ENCODE data around the gene BHLHE40.

The BHLHE40 gene

DNA sequence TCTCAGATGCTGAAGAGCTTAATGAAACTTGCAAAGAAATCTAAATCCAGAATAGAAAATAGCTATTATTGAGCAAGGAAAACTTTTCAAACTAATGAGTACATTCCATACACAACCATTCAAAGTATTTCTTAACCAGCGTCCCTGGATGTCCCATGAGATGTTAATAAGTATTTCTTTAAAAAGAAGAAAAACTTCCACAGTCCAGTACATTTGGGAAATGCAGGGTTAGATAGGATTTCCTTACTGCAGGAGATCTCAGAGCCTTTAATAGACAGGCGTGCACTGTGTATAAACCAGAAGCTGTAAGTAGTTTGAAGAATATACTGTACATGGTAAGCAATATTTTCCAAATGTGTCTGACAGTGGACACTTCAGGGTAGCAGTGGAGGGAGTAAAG, 29.6 kb upstream of the BHLHE40 start:
- TF ChIP-seq, protein P1, sequence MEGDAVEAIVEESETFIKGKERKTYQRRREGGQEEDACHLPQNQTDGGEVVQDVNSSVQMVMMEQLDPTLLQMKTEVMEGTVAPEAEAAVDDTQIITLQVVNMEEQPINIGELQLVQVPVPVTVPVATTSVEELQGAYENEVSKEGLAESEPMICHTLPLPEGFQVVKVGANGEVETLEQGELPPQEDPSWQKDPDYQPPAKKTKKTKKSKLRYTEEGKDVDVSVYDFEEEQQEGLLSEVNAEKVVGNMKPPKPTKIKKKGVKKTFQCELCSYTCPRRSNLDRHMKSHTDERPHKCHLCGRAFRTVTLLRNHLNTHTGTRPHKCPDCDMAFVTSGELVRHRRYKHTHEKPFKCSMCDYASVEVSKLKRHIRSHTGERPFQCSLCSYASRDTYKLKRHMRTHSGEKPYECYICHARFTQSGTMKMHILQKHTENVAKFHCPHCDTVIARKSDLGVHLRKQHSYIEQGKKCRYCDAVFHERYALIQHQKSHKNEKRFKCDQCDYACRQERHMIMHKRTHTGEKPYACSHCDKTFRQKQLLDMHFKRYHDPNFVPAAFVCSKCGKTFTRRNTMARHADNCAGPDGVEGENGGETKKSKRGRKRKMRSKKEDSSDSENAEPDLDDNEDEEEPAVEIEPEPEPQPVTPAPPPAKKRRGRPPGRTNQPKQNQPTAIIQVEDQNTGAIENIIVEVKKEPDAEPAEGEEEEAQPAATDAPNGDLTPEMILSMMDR (IDR thresholded peaks at IDR 0.05; ENCODE audit: borderline replicate concordance, control extremely low read depth, extremely low read depth, insufficient read depth, missing control alignments): no peak
- DNase-seq (ENCODE audit: low spot score): no peak
- in situ Hi-C loops (cut with MboI; ENCODE audit: low sequenced_read_pairs, unreplicated experiment): no loop called here

DNA sequence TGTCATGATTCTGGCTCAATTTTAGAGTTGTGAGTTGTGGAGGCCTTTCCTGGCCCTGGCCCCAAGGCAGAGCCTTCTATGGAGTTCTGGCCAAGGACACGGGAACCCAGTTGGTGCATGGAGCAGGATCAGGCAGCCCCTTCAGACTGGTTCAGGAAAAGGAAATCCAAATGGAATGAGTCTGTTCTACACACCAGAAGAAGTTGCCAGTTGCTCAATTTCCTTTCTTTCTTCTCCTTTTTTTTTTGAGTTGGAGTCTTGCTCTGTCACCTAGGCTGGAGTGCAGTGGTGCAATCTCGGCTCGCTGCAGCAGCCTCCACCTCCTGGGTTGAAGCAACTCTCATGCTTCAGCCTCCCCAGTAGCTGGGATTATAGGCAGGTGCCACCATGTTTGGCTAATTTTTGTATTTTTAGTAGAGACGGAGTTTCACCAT, 28.9 kb upstream of the BHLHE40 start:
- in situ Hi-C loops (cut with MboI; ENCODE audit: low sequenced_read_pairs, unreplicated experiment): no loop called here
- DNase-seq (ENCODE audit: low spot score): no peak
- TF ChIP-seq, protein P1 (IDR thresholded peaks at IDR 0.05; ENCODE audit: borderline replicate concordance, control extremely low read depth, extremely low read depth, insufficient read depth, missing control alignments): no peak

DNA sequence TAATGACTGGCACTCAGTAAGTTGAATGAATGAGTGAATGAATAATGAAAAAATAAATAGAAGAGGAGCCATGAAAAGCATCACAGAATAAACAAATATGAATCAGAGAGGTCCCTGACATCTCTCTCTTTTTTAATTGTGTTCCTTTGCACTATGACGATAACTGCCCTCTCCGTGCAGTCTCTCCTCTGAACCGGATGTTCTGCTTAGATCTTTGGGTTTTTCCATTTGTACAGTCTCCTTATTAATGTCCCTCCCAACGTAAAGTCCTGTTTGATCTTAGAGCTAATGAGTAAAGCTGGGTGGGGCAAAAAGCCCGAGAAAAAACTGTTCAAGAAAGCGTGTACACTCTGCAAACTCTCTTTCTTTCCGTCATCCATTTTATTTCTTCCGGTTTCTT, 28.3 kb upstream of the BHLHE40 start:
- no peak for DNase-seq (ENCODE audit: low spot score)
- in situ Hi-C loops (cut with MboI; ENCODE audit: low sequenced_read_pairs, unreplicated experiment): no loop called here
- TF ChIP-seq, protein P1 (IDR thresholded peaks at IDR 0.05; ENCODE audit: borderline replicate concordance, control extremely low read depth, extremely low read depth, insufficient read depth, missing control alignments): no peak

DNA sequence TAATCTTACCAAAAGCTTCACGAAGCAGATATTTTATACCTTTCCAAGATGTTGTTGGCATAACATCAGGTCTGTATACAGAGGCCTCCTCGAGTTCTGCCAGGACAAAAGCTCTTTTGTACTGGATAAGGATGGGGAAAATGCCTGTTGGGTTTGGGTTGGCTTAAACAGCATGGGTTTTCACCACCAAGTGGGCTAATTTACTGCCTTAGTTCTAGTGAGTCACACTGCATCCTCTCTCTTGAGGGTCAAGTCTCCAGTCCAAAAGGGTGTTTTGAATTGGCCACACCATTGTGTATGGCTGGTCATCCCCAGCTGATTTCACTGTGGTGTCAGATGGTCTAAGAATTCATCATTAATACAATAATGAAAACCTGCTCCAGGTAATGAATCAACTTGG, 26.1 kb upstream of the BHLHE40 start:
- DNase-seq (ENCODE audit: low spot score): no peak
- TF ChIP-seq, protein P1 (IDR thresholded peaks at IDR 0.05; ENCODE audit: borderline replicate concordance, control extremely low read depth, extremely low read depth, insufficient read depth, missing control alignments): no peak
- in situ Hi-C loops (cut with MboI; ENCODE audit: low sequenced_read_pairs, unreplicated experiment): no loop called here

DNA sequence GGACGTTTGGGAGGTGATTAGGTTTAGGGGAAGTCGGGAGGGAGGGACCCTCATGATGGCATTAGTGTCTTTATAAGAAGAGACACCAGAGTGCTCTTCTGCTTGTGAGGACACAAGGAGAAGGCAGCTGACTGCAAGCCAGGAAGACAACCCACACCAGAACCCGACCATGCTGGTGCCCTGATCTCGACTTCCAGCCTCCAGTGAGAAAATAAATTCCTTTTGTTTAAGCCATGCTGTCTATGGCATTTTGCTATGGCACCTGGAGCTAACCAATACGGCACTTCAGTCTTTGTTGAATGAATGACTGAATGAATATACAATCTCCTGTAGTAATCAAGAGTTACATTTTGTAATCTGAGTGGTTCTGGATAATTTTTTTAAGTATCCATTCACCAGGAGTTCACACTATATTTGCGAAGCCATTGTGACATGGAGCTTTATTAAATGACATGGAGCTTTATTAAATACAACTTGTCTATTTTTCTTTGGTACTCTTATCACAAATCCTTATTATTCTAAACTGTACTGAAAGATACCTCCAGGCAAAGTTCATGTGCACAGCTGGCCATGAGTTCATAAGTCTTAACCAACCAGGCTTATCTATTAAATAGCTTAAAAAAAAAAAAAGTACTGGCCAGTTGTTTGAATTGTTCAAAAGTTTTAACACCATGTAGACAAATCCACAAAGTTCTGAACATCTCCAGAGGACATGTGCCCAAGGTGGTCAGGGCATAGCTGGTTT, 24.8 kb upstream of the BHLHE40 start:
- TF ChIP-seq, protein P1 (IDR thresholded peaks at IDR 0.05; ENCODE audit: borderline replicate concordance, control extremely low read depth, extremely low read depth, insufficient read depth, missing control alignments): no peak
- DNase-seq (ENCODE audit: low spot score): no peak
- in situ Hi-C loops (cut with MboI; ENCODE audit: low sequenced_read_pairs, unreplicated experiment): no loop called here

DNA sequence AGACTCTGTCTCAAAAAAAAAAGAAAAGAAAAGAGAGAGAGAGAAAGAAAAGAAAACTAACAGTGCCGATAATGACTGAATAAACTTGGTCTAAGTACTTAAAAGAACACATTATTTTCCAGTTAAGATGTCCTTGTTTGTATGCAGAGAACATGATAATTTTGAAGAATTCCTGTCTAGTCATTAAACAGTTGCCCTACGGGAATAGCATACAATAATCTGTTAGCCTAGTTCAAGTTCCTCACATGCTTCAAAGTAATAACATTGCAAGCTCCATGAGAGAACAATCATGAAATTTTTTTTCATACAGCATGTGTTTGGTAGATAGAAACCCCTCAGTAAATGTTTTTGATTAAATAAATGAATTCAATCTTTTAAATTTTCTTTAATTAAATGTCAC, 23.1 kb upstream of the BHLHE40 start:
- TF ChIP-seq, protein P1 (IDR thresholded peaks at IDR 0.05; ENCODE audit: borderline replicate concordance, control extremely low read depth, extremely low read depth, insufficient read depth, missing control alignments): no peak
- in situ Hi-C loops (cut with MboI; ENCODE audit: low sequenced_read_pairs, unreplicated experiment): no loop called here
- DNase-seq (ENCODE audit: low spot score): no peak
